ENCODE measurements around the gene ZNF711.

DNA sequence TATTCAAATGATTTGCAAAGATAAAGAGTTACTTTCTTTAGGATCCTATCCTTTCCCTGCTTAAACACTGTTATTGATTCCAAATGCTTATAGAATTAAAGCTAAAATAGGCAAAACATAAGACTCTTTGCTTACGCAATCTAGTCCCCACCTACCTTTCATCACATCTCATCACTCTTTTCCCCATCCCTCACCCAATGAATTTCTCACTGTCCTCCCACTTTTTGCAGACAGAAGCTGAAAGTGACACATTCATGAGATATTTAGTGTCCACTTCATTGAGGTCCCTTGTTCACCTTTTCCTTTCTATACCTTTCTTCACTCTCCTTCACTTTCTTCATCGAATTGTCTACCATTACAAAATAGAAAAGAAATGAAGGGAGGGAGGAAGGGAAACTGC, 636 bp upstream of the ZNF711 start:
- no peak for TF ChIP-seq EZH2 (IDR thresholded peaks at IDR 0.05; ENCODE audit: borderline replicate concordance)
- TF ChIP-seq, protein P1, sequence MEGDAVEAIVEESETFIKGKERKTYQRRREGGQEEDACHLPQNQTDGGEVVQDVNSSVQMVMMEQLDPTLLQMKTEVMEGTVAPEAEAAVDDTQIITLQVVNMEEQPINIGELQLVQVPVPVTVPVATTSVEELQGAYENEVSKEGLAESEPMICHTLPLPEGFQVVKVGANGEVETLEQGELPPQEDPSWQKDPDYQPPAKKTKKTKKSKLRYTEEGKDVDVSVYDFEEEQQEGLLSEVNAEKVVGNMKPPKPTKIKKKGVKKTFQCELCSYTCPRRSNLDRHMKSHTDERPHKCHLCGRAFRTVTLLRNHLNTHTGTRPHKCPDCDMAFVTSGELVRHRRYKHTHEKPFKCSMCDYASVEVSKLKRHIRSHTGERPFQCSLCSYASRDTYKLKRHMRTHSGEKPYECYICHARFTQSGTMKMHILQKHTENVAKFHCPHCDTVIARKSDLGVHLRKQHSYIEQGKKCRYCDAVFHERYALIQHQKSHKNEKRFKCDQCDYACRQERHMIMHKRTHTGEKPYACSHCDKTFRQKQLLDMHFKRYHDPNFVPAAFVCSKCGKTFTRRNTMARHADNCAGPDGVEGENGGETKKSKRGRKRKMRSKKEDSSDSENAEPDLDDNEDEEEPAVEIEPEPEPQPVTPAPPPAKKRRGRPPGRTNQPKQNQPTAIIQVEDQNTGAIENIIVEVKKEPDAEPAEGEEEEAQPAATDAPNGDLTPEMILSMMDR (IDR thresholded peaks at IDR 0.05; ENCODE audit: poor library complexity): no peak
